NCI-H1694 treated with DMSO at 0.1 percent for 48 hours (cell line): ENCODE data around the gene FARS2.

Source experiments
- DNase-seq: peaks from one replicate; lab custom pipeline; 2025; lab: John Stamatoyannopoulos, UW

Gene FARS2

DNA sequence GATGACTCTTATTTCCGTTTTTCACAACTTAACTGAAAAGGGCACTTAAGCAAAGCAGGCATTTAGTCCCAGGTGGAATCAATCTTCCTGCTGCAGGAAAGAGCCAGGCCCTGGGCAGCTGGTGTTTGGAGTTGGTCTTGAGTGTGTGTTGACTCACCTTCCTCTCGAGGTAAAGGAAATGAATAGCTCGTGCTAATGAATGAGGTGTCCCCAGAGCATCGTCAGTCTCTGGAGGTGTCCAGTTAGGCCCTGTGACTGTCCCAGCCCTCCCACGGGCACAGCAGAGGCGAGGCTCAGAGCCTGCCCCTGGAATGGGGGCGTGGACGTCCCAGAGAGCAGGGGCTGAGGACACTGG is 467.7 kb downstream of the FARS2 start:
- DNase-seq, result no peak

- DNase-seq, result no peak
These were observed 468.7 kb downstream of the FARS2 start for GRCh38 chr6:5729813-5730517.

DNA sequence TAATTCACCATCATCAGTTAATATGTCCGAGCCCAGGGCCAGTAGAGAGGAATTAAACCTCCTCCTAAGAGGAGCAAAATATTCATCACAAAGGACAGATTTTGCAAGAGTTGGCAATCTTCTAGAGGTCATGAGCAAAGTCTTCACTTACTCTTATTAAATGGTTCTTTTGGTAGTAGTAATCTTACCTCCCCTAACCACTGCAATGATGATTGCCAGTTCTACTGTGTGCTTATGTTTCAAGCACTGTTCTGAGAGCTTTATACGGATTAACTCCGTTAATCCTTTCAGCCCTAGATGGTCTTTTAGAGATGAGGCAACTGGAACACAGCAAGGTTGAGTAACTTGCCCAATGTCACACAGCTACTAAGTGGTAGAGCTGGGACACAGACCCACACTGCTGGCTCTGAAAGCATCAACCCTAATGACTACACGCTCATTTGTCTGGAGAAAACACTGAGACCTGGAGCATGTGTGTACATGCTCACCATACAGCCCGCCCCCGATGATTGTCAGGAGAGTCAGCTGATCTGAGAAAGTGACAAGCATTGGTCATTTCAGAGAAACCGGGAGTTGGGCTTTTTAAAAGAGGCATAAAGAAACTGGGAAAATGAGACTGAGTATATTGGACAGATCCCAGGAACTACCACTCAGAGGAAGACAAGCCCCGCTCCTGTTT is 469.4 kb downstream of the FARS2 start:
- no peak for DNase-seq

GRCh38 chr6:5731435-5731834 is 470.1 kb downstream of the FARS2 start:
- no peak for DNase-seq

- DNase-seq, result no peak
These were observed 471.2 kb downstream of the FARS2 start for GRCh38 chr6:5732496-5732895.

DNA sequence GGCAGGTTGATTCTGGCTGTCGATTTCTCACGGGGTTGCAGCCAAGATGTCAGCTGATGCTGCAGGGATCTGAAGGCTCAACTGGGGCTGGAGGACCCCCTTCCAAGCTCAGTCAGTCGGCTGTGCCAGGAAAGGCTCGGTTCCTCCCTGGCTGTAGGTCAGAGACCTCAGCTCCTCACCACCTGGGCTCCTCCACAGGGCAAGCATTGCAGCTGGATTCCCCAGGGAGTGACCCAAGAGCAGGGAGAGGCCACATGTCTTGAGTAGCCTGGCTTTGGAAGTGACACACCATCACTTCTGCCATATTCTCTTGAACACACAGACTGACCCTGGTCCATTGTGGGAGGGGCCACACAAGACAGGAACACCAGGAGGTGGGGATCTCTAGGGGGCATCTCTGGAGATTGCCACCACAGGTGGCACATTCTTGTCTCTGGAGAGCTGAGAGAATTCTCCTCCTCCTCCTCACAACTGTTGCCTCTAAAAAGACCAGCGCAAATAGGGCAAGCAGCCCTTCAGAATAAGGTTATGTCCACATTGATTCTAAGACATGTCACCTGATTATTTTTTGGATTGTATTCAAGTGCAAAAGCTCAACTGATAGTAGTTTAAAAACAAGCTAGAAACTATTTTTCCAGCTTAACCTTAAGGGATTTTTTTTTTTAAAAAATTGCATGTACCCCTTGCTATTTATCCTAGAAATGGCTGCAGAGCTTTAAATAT is 474.9 kb downstream of the FARS2 start:
- no peak for DNase-seq

- DNase-seq, result no peak
These were observed 476.1 kb downstream of the FARS2 start for GRCh38 chr6:5737460-5737859.

- DNase-seq, result no peak
These were observed 476.9 kb downstream of the FARS2 start for GRCh38 chr6:5738211-5738610.

GRCh38 chr6:5744497-5744896 is 483.2 kb downstream of the FARS2 start:
- no peak for DNase-seq

DNA sequence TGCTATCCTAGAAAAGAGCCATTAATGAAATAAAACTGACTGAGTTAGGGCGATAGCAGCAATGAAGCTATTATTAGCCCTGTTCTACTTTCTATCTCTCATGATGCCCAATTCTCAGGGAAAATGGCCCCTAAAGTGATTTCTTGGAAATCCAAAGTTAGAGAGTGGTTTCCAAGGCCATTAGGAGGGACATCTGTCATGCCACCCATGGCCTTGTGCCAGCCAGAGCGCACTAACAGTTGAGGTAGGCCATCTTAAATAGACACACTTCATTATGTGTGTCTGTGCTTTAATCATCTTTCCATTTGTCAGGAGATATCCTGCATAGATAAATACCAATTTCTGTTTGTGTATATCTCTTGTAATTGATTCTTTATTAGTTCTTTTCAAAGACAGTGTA is 483.8 kb downstream of the FARS2 start:
- DNase-seq, result no peak

DNA sequence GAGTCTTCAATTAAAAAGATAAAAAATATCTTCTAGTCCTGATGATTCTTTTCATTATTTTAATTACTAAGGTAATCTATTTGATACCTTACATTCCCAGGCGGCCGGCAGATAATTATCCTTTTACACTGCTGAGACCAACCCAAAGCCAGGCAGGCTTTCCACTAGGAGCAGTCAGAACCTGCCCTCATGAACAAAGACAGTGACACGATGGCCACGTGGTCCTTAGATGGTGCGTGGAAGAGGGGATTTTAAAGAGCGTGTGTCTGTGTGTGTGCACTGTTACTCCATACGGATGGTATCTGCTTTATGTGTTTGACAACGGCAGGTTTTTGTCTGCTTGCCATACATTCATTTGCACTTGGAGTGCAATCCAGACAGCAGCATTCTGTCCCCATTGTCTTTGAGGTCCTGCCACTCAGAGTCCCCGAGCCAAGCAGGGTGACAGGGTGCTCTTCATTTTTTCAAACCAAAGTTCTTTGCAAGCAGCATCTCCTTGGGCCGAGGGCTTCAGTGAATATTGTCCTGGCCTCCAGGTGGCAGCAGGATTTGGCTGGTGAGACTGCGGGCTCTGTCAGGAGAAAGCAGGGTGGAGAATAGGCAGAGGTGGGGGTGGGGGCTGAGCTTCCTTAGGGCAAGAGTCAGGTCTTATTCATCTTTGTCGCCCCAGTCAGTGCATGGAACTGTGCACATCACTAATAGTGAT is 484.9 kb downstream of the FARS2 start:
- no peak for DNase-seq

- DNase-seq, result no peak
These were observed 485.4 kb downstream of the FARS2 start for GRCh38 chr6:5746759-5747130.

- no peak for DNase-seq
These were observed 486.1 kb downstream of the FARS2 start for GRCh38 chr6:5747379-5747778.

GRCh38 chr6:5749016-5749650 is 487.8 kb downstream of the FARS2 start:
- no peak for DNase-seq

DNA sequence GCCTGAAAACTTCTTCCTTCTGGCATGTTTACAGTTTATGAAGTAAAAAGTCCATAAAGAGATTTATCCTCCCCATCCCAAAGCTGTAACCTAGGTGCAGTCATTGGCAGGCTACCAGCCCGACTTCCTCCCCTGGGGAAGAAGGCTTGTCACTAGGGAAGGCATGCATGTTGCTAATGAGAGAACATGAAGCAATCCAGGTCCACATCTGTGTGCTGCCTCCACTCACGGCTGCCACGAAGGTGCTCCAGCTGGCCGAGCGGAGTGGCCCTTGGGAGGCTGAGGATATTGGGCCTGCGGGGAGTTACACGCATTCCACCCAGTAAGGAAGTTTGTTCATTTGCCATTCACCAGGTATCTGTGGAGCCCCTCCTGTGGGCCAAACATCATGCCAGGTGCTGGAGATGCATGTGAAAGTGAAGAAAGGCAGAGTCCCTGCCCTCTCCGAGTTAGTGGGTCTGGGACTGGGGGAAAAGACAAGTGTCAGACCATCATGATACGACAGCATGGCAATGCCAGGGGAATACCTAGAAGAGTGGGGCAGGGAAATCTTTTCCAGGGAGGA is 488.4 kb downstream of the FARS2 start:
- DNase-seq, result no peak

GRCh38 chr6:5751525-5752390 is 490.4 kb downstream of the FARS2 start:
- DNase-seq, result no peak

GRCh38 chr6:5752391-5752680 is 491.0 kb downstream of the FARS2 start:
- no peak for DNase-seq

- DNase-seq, result no peak
These were observed 491.9 kb downstream of the FARS2 start for GRCh38 chr6:5753209-5753608.

- DNase-seq, result no peak
These were observed 493.6 kb downstream of the FARS2 start for GRCh38 chr6:5754904-5755303.

GRCh38 chr6:5759571-5759970 is 498.3 kb downstream of the FARS2 start:
- no peak for DNase-seq

DNA sequence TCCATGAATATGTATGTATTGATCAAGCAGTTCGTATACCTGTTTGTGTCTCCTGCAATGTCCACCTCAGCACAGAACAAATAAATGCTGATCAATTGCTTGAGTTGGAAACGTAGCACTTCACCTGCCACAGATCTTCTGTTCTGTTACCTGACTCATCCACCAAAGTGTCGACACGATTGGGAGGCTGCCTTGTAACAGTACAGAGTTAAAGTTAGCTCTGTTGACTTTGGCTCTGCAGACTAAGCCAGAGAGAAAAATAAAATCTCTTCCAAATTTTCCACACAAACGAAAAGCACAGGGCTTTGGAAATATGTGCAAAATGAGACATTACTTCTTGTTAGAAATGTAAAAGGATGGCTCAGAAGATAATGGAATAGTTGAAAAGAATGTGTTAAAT is 500.1 kb downstream of the FARS2 start:
- DNase-seq, result no peak
